Measurements from ENCODE around the gene NCAPD2.

DNA sequence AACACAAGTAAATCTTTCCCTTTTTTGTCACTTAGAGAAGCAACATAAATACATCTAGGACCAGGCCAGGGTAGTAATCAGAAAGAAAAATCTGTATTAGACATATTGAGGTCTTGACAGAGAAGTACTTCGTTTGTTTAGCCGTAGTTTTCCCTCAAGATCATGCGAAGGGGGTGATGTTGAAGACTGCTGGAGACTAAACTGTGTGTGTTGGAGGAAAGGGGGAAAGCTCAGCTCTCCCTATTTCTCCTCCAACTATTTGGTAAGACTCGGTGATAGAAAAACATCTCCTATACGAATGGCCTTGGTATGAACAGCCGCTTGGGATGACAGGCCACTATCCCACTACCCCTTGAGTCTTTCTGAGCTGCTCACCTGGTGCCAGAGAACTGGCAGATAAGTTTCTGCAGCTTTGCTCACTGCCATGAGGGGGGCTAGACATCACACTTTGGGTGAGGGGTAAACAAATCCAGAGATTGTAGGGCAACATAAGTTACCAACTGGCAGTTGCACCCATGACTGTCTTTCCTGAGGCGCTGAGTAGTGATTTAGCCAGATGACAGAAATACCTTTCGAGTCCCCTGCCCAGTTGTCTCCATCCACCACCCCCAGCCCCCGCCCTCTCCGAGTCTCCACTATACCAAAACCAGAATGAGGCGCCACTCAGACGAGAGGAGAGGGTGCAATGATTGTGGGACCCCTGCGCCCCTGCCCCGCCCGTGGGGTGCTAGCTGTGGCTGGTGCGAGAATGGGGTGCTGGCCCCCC lies 24.1 kb upstream of the NCAPD2 start:
- TF ChIP-seq EZH2 (IDR thresholded peaks at IDR 0.05; ENCODE audit: borderline replicate concordance, insufficient read depth, low read depth, low read length, poor library complexity, severe bottlenecking): no peak
- TF ChIP-seq, protein P1, sequence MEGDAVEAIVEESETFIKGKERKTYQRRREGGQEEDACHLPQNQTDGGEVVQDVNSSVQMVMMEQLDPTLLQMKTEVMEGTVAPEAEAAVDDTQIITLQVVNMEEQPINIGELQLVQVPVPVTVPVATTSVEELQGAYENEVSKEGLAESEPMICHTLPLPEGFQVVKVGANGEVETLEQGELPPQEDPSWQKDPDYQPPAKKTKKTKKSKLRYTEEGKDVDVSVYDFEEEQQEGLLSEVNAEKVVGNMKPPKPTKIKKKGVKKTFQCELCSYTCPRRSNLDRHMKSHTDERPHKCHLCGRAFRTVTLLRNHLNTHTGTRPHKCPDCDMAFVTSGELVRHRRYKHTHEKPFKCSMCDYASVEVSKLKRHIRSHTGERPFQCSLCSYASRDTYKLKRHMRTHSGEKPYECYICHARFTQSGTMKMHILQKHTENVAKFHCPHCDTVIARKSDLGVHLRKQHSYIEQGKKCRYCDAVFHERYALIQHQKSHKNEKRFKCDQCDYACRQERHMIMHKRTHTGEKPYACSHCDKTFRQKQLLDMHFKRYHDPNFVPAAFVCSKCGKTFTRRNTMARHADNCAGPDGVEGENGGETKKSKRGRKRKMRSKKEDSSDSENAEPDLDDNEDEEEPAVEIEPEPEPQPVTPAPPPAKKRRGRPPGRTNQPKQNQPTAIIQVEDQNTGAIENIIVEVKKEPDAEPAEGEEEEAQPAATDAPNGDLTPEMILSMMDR (IDR thresholded peaks at IDR 0.05): no peak

Data from B cell (primary cell).